LNCAP (cell line): Measurements from ENCODE around the gene UBE3B.

Experiments used
- TF ChIP-seq, protein P1 (sequence below): fragments of 450-650 bp; IDR thresholded peaks from 2 replicates; pipeline ENCODE4 v1.5.1; 2017; ENCODE audit warnings: mild to moderate bottlenecking

UBE3B gene

GRCh38 chr12:109481863-109482262 lies 4.4 kb downstream of the UBE3B start:
- TF ChIP-seq, protein P1, sequence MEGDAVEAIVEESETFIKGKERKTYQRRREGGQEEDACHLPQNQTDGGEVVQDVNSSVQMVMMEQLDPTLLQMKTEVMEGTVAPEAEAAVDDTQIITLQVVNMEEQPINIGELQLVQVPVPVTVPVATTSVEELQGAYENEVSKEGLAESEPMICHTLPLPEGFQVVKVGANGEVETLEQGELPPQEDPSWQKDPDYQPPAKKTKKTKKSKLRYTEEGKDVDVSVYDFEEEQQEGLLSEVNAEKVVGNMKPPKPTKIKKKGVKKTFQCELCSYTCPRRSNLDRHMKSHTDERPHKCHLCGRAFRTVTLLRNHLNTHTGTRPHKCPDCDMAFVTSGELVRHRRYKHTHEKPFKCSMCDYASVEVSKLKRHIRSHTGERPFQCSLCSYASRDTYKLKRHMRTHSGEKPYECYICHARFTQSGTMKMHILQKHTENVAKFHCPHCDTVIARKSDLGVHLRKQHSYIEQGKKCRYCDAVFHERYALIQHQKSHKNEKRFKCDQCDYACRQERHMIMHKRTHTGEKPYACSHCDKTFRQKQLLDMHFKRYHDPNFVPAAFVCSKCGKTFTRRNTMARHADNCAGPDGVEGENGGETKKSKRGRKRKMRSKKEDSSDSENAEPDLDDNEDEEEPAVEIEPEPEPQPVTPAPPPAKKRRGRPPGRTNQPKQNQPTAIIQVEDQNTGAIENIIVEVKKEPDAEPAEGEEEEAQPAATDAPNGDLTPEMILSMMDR: no peak

GRCh38 chr12:109482491-109482890 lies 5.1 kb downstream of the UBE3B start:
- TF ChIP-seq, protein P1: no peak

DNA sequence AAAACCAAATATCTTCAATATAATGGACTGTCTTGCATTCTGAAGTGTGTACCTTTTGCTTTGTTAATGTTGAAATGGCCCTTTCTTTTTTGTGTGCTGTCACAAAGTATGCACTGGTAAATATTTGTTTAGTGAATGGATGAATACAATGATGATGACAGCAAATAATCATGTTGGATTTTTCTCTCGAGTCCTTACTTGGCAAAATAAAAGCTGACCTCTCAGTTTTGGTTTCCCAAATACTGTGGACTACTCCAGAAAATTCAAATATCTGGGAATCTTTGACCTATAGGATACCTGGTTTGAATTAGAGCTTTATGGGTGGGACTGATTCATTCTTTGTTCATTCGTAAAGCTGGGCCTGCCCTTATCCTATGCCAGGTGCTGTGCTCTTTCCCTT lies 5.5 kb downstream of the UBE3B start:
- TF ChIP-seq, protein P1: no peak

DNA sequence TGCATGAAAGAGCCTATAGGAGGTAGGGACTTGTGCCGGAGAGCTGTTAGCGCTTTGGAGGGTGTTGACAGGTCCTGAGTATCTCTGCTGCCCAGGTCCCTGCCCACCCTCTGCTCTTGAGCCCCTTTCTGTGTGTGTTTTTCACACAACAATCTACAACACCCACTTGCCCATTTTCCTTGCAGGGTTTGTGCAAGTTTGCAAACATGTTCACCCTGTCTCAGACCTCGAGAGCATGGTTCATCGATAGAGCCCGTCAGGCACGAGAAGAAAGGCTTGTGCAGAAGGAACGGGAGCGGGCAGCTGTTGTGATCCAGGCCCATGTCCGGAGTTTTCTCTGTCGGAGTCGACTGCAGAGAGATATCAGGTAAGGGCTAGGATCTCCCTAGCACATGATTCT lies 5.9 kb downstream of the UBE3B start:
- TF ChIP-seq, protein P1: no peak

DNA sequence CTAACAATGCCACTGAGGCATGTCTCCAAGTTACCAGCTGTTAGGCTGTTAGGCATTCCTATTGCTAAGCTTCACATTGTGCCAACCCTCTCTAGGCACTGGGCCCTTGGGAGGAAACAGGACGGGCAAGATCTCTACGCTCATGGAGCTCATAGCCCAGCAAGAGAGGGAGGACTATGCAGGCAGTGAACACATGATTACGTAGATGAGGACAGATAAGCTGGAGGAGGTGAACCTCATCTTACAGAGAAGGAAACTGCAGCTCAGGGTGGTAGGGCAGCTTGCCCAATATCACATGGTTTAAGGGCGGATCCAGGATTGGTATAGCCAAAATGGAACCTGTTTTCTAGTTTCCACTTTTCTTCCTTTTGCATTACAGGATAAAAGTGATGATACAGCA lies 7.8 kb downstream of the UBE3B start:
- TF ChIP-seq, protein P1: no peak

DNA sequence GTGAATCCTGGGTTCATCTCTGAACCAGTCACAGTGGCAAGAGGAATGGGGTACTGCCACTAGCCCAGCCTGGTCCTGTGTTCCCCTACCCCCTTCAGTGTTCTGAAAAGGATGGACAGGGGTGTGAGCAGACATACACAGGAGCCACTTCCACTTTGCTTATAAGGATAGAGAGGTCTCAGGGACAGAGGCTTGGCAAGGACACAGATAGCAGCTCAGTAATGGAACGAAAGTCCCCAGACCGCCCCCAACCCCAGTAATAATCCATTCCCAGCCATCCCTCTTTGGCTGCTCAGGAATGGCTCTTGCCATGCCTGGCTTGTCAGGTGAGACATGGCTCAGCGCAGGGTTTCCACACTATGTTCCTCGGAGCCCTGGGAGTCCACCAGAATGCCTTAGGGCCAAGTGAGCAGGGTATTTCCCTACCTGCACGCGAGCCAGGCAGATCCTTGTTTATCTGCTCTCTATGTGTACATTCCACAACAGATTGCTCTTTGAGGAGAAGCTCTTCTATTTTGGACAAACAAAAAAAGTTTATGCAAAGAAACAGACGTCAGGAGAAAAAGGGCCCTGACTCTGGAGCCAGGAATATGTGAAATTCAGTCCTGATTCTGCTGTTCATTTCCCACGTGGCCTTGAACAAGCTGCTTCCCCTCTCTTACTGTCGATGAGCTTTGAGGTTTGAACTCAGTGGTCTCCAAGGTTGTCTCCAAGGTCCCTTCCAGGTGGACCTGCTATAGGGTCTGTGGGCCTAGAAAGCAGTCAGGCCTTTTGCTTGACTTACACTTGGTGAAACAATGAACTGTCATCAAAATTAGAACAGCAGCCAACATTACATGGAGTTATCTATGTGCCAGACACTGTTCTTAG lies 10.0 kb downstream of the UBE3B start:
- TF ChIP-seq, protein P1: no peak

DNA sequence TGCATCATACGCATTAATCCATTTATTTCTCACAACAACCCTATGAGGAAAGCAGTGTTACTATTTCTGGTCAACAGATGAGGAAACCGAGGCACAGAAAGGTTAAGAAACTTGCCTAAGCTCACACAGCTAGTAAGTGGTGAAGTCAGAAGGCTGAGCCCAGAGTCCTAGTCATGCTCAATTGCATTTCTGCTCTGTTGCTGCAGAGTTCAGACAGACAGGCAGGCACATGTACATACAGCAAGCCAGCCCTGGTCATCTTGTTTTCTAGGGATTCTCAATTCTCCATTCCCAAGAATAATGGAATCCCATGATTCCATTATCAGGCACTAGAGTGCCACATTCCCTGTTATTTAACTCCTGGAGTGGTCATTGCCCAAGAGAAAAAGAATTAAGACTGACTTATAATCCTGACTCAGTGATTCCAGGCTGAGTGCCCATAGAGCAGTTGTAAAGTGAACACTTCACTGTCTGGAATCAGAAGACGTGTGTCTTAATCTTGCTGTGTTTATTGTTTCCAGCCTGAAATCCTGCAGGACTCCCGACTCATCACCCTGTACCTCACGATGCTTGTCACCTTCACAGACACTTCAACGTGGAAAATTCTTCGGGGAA lies 10.7 kb downstream of the UBE3B start:
- TF ChIP-seq, protein P1: no peak
